EL (cell line): ENCODE measurements around the gene ART5.

Source experiments
- DNase-seq: peaks from one replicate; pipeline ENCODE4 v3.0.0-alpha.2; 2016

The ART5 gene, protein sequence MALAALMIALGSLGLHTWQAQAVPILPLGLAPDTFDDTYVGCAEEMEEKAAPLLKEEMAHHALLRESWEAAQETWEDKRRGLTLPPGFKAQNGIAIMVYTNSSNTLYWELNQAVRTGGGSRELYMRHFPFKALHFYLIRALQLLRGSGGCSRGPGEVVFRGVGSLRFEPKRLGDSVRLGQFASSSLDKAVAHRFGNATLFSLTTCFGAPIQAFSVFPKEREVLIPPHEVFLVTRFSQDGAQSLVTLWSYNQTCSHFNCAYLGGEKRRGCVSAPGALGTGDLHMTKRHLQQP

GRCh38 chr11:3641701-3642070, at the start of gene ART5:
Gene ART5, minus strand, starts transcription at chr11:3641992. Its CDS starts 130 bp downstream, at chr11:3641862.
- DNase-seq = no peak

DNA sequence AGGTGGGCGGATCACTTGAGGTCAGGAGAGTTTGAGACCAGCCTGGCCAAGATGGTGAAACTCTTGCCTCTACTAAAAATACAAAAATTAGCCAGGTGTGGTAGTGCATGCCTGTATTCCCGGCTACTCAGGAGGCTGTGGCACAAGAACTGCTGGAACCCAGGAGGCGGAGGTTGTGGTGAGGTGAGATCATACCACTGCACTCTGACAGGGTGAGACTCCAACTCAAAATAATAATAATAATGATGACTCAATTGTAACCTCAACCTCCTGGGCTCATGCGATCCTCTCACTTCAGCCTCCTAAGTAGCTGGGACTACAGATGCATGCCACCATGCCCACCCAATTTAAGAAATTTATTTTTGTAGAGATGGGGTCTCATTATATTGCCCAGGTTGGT, 45.0 kb upstream of the ART5 start:
- DNase-seq = peak; percentile 29

DNA sequence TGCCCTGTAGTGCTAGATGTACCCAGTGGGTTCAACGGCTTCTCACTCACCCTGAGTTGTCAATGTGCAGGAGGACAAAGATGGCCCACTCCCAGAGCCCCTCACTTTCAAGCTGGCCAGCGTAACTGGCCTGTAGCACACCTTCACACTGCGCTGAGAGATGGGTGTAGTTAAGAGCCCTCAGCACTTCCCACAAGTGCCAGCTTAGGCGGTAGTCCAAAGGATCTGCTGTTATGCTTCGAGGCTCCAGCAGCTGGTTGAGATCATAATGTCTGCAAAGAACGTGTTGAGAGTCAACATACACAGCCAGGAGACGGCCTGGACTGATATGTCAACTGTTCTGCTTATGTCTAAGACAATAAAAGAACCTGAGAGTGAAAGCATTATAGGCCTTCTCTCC, 44.1 kb upstream of the ART5 start:
- DNase-seq = no peak

GRCh38 chr11:3684819-3685172, 43.0 kb upstream of the ART5 start:
- no peak for DNase-seq

- DNase-seq = no peak
Measured at GRCh38 chr11:3684129-3684818, 42.5 kb upstream of the ART5 start.

DNA sequence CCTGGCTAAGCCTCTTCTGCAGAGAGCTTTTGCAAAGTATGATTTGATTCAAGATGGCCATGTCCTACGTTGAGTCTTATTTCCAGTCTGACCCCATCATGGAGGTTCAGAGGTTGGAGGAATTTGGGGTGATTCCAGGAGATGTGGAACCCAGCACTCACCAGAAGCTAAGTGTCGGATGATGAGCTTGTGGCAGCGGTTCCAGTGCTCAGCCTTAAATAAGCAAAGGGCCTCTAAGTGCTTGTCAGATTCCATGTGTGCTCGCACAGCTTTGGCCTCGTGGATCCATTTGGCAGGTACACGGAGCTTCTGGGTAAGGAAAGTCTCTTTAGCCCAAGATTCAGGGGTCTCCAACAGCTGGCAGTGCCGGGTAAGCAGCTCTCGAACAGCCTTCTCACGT, 41.2 kb upstream of the ART5 start:
- DNase-seq = no peak

- DNase-seq = no peak
Measured at GRCh38 chr11:3679077-3679476, 37.3 kb upstream of the ART5 start.

DNA sequence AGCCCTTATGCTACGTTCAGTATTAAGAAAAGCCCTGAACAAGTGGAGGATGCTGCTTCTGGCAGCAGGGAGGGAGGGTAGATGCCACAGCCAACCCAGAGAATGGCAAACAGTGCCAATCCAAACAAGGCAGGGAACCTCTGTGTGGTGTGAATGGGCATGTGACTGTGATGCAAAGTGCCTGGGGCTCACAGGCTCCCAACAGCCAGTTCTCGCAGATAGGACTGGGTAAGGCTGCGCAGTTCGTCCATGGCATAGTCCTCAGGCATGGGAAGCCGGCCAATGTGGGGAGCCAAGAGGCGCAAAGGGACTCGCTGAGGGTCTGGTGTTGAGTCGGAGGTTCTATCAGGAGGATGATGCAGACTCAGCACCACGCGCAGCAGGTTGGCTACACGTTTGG, 34.2 kb upstream of the ART5 start:
- DNase-seq = peak; percentile 16

- DNase-seq = peak; percentile 64
Measured at GRCh38 chr11:3674189-3674588, 32.4 kb upstream of the ART5 start.

DNA sequence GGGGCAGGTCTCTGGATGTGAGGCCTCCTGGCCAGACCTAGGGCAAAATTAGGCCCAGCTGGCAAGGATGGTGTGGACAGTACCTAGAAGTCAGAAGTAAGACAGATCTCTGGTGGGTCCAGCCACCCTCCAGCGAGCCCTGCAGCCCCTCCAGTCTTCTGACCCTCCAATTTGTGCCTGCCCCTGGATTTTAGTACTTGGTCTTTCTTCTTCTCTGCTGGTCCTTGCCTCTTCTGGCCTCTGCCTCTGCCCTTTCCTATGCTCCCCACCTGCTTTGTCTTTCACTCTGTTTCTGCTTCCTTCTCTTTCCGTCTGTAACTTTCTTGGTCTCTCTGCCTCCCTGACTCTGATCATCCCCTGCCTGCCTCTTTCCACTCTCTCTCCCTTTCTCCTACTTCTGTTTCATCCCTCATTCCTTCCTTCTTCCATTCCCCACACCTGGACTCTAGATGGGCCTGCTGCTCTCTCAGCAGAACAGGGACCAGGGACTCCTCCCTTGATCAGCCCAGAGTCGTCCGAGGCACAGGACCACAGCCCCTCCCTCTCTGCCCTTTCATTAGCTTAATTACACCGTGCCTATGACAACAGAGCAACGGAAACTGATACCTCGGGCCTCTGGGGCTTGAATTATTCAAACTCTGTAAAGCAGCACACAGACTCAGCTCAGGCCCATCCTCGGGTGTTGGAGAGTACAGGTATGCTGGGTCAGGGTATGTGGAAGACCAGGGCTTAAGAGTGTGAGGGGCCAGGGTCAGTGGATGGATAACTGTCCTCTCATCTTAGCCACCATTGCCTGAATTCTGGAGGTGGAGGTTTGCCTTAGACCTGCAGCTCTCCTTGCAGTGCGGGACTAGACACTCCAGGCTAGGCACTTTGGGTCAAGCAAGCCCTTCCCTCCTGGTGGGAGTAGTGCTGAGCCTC, 29.8 kb upstream of the ART5 start, which contains the start of gene CHRNA10:
Gene CHRNA10 (minus strand): TSS at position 51 of the 921 bp plus-strand sequence. CDS start 72 bp downstream, outside the sequence.
- DNase-seq = no peak

GRCh38 chr11:3669742-3670183, 28.0 kb upstream of the ART5 start:
- DNase-seq = no peak

DNA sequence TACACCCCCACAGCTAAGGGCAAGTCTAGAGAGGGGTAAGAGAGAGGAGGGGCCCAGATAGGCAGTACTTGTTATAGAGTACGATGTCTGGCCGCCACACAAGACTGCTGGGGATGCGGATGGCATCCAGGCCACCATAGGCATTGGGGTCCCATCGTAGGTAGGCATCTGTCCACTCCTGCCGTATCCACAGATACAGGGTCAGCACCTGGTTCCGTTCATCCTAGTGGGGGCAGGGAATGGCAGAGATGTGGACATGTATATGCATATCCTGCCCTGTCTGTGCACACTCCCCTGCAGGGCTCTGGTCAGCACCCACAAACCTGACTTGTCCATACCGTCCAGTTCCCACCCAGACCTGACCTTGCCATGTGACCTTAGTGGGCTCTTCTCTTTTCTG, 27.3 kb upstream of the ART5 start:
- no peak for DNase-seq

GRCh38 chr11:3667149-3668035, 25.6 kb upstream of the ART5 start:
- no peak for DNase-seq

DNA sequence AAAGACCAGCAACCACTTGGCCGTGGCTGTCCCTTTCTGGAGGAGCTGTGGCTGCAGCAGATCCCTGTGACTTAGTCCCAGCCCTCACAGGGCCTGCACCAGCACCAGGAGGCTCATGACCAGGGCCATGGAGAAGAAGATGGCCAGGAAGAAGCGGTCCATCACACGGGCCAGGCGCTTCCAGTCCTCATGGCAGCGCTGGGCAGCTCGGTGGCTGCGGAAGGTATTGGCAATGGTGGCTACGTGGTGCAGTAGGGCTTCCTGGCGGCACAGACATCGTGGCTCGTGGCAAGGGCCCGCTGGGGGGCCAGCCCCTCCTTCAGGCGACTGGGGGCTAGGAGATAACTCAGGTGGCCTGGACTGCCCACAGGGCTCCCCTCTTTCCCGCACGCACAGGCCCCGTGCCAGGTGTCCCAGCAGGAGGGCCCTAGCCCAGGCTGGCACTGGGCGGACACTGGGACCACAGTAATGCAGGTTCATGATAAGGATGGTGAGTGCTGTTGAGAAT, 24.3 kb upstream of the ART5 start:
- DNase-seq = no peak

DNA sequence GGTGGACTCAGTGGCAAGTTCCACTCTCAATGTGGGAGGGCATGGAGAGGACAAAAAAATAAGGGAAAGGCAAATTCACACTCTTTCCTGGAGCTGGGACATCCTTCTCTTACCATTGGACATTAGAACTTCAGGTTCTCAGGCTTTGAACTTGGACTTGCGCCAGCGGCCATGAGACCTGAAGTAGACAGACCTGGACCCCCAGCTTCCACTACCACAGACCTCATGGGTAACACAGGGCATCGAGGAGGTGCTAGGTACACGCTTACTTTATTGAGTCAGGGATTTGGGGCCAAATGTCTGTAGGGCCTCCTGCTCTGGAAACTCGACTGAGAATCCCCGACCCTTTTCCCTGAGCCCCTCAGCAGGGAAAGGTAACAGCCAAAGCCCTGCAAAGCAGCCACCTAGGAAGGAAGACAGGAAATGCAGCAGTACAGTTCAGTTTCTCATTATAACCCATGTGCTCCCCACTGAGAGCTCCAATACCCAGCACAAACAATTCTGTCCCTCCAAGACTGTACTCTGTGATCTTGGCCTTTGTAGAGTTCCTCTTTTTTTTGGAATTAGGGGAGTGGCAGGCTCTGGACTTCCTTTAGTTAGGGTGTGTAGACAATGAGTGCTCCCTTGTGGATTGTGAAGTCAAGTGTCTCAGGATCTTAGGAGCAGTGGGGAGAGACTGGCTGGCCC, 23.7 kb upstream of the ART5 start:
- no peak for DNase-seq

- no peak for DNase-seq
Measured at GRCh38 chr11:3664032-3664630, 22.3 kb upstream of the ART5 start.

- no peak for DNase-seq
Measured at GRCh38 chr11:3662856-3663255, 21.1 kb upstream of the ART5 start.

GRCh38 chr11:3660960-3661359, 19.2 kb upstream of the ART5 start:
- DNase-seq = no peak

GRCh38 chr11:3659595-3660515, 18.1 kb upstream of the ART5 start:
- no peak for DNase-seq

DNA sequence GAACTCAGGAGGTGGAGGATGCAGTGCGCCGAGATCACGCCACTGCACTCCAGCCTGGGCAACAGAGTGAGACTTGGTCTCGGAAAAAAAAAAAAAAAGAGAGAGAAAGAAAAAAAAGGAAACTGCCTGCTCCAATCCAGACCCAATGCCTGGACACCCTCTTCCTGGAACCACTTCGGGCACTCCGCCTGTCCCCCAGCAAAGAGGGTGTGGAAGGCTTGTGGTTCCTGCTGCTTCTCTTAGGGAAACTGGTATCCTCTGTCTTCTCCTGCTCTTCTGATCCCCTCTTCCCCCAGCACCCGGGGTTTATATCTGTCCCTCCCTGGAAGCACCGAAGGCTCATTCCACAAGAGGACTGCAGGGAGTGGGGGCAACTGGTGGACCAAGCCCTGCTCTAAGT, 16.5 kb upstream of the ART5 start:
- no peak for DNase-seq
